ENCODE results near the gene FBRS. TPM values are rescaled to one million over a fixed set of nuclear protein-coding genes. Genes with fewer than 3 reads are reported as not detected.

Gene FBRS
- total RNA-seq, 1 experiment from 2014 or later, result 16.8 TPM

- no peaks in the 10 kb centered on the region for H3K27me3 ChIP-seq (ENCODE audit: insufficient read depth, low read length)
- H2BK15ac ChIP-seq (ENCODE audit: low read depth, low read length), result no peak overlapping the region
- no peak overlapping the region for H2BK120ac ChIP-seq (ENCODE audit: low read depth, low read length, poor library complexity, severe bottlenecking)
- H2BK5ac ChIP-seq (ENCODE audit: insufficient read length, low read length), result no peak overlapping the region
- no peak overlapping the region for H3K23ac ChIP-seq (ENCODE audit: insufficient read length, low read depth, low read length)
- no peak overlapping the region for H3T11ph ChIP-seq (ENCODE audit: low read length)
- no peak overlapping the region for H3K18ac ChIP-seq (ENCODE audit: insufficient read length, low read depth, low read length)
- no peaks in the 10 kb centered on the region for H3K79me2 ChIP-seq (ENCODE audit: insufficient read depth, low read length)
- no peak overlapping the region for H4K8ac ChIP-seq (replicated peaks; ENCODE audit: insufficient read length, low read depth, low read length)
- no peaks in the 10 kb centered on the region; a peak in 1 of 5 replicates for H3K9me3 Mint-ChIP-seq
- no peak overlapping the region for H3K27ac ChIP-seq (ENCODE audit: insufficient read length, low read depth, low read length)
- no peak for TF ChIP-seq CTCF (conservative IDR thresholded peaks at IDR 0.05)
- no peak overlapping the region for H3K4me3 Mint-ChIP-seq
- no peak overlapping the region for H3K56ac ChIP-seq (ENCODE audit: insufficient read length, low read depth, low read length)
- H4K20me1 ChIP-seq (ENCODE audit: control insufficient read depth, insufficient read depth, insufficient read length), result no peaks in the 10 kb centered on the region
- no CpG with 5 or more reads among the region's 3 CpGs for WGBS (ENCODE audit: extremely low coverage, insufficient read length, low lambda C conversion rate)
- no peak overlapping the region for H3K9ac ChIP-seq (ENCODE audit: extremely low read depth, insufficient read length, low read length)
- peaks cover 22% of the 10 kb centered on the region for H3K27me3 Mint-ChIP-seq (ENCODE audit: low read depth)
- H2BK12ac ChIP-seq (ENCODE audit: insufficient read length, low read depth, low read length), result no peak overlapping the region
- H3K79me1 ChIP-seq (ENCODE audit: insufficient read depth, low read depth, low read length, poor library complexity, severe bottlenecking), result no peaks in the 10 kb centered on the region
- peaks cover 3% of the 10 kb centered on the region for H3K23me2 ChIP-seq (ENCODE audit: insufficient read length, low read depth, low read length, poor library complexity, severe bottlenecking)
- DNase-seq, result no peak
- H4K5ac ChIP-seq (ENCODE audit: insufficient read length, low read depth, low read length), result no peak overlapping the region
- H4K91ac ChIP-seq (ENCODE audit: insufficient read length, low read depth, low read length), result no peak overlapping the region
- peaks cover 13 to 15% of the 10 kb centered on the region in 2 experiments for H3K4me1 Mint-ChIP-seq
- H3K14ac ChIP-seq (ENCODE audit: insufficient read depth, low read length), result no peak overlapping the region
- no peaks in the 10 kb centered on the region for H3K4me1 ChIP-seq (ENCODE audit: insufficient read depth, low read length)
- no peaks in the 10 kb centered on the region for H3K9me3 ChIP-seq (ENCODE audit: control insufficient read depth, low read depth, low read length)
- no peak overlapping the region for H3K4ac ChIP-seq (ENCODE audit: low read depth, low read length)
- H2AK5ac ChIP-seq (ENCODE audit: insufficient read length, low read length), result no peak overlapping the region
- H3K4me2 ChIP-seq (ENCODE audit: insufficient read depth, insufficient read length, low read length), result no peak overlapping the region
- no peaks in the 10 kb centered on the region for H3K36me3 Mint-ChIP-seq (ENCODE audit: insufficient read depth in 1 of 3, low read depth in 3 of 3)
- no peak overlapping the region for H3K27ac Mint-ChIP-seq
- no peak overlapping the region for H2AFZ ChIP-seq (ENCODE audit: low read length)
- no peak overlapping the region for H2BK20ac ChIP-seq (ENCODE audit: low read depth, low read length, poor library complexity, severe bottlenecking)
These were observed 38.1 kb upstream of the FBRS start for GRCh38 chr16:30620169-30620568.

Measured in H9 (cell line).